ENCODE measurements around the gene RALBP1.
A peak's percentile ranks its signal among the peaks of the same experiment; 100 is the strongest.
"Not testable (repeated sequence)": the region's sequence is repeated elsewhere in the genome, so short reads cannot be mapped to it uniquely, and the experiment has no call there.

RALBP1 gene

DNA sequence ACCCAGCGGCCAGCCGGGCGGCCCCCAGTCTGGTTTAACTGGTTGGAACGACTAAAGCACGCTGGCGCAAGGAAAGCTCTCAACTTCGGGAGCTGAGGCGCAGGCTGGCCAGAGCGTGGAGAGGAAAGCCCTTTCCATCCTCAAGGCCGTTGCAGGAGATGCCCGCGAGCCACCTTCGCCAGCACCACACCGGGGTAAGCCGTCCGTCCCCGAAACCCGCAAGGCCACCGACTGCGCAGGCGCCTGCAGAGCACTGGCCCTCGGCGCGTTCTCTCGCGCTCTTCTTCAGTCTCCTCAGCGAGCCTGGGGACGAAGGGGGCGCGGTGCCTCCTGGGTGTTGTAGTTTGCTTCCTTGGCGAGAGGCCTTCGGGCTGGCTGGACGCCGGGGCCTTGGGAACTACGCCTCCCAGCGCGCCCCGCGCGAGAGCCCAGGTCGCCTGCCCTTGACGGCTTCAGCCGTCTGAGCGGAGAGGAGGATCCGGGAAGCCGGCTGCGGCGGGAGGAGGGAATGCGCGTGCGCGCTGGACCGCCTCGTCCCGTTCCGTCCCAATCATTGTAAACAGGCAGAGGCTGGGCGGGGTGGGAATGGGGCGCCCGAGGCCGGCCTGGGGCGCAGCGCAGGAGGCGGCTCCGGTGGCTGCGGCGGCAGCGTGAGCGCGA, at the start of gene RALBP1:
RALBP1 (plus strand) TSS at position 531 of the 660 bp plus-strand sequence. CDS start 37,533 bp downstream, outside the sequence.
- DNase-seq (ENCODE audit: low read depth in 3 of 3), result peak; percentile 94 to 97 (median 95)

DNA sequence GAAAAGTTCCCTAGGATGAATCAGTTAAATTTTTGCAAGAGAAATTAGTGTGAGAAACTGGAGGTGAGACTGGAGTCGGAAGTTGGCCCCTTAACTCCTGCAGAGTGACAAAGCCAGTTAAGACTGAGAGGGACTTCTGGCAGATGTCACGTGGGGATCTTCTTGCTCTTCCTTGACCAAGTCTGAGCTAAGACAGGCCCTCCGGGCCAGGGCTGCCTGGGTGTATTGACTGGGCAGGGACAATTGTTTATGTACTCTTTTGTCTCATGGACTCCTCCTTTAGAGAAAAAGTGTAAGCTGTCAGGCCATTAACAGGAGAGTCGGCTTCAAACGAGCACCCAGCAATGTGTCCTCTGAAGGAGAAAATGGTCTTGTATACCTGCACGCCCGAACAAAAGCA, 48.6 kb upstream of the RALBP1 start:
- no peak for DNase-seq (ENCODE audit: low read depth in 3 of 3)

DNA sequence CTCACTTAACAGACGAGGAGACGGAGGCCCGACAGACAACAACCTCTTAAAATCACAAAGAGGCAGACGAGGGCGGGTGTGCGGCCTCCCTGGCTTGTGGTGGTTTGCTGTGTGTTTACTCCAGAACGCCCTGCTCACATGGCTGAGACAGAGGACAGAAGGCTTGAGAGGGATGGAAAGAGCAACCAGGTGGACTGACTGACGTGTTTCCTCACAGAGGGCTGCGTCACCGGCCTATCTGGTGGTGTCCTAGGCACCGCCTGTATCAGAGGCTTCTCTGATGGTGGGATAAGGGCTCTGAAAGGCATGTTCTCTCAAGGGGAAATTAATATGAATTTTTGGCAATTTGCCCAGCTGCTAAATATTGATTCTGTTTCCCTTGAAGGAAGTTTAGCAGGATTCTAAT, 47.0 kb upstream of the RALBP1 start:
- no peak for DNase-seq (ENCODE audit: low read depth in 3 of 3)

DNA sequence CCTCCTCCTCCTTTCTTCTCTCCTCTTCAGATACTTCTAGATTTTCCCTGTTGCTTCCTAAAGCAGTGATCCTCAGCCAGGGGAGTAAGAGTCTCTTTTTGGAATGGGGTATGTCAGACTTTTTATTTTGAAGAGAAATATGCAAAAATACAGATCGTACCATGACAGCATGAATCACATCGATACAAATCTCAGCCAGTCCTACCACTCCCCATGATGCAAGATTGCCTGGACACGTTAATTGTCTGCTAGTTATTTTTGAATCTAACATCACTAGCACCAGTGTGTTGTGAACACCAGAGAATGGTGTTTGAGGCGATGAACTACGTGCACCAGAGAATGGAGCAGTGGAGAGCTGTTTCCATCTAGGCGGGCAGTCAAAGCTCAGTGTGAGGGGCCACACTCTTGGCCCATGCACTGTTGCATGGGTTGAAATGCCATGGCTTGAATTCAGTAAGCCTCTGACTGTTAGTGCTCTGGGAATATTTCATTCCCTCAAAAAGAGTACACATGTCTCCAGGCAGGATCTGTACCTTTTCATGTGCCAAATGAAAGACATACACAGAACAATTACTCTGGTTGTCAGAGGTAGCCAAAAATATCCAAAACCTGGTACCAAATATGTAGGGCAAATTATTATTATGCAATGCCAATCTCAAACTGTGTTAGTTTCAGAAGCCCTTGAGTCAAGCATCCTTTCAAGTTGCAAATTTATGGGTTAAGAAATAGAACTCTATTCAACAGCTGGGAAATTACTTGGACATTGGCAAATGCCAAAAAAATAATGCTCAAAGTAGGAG, 46.3 kb upstream of the RALBP1 start:
- no peak for DNase-seq (ENCODE audit: low read depth in 3 of 3)

DNA sequence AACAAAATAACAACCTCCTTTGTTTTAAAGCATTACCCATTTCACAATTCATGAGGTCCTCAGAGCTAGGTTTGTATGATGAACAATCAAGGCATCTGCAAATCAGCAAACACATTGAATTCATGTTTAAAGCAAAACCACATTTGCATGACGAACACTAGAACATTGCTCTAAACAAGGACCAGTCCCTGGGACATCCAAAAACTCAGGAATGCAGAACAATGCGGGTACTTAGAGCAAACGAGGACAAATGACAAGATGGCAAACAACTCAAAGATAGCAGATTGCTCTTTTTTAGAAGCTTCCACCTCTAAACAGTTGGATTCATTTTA, 45.7 kb upstream of the RALBP1 start:
- DNase-seq (ENCODE audit: low read depth in 3 of 3), result no peak

DNA sequence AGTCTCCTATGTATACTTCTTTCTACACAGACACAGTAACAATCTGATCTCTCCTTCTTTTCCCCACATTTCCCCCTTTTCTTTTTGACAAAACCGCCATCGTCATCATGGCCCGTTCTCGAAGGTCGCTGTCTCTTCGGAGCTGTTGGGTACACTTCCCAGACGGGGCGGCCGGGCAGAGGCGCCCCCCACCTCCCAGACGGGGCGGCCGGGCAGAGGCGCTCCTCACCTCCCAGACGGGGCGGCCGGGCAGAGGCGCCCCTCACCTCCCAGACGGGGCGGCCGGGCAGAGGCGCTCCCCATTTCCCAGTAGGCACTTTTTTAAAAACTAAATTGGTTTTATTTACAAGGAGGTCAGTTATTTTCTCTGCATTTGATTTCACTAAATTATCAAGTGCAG, 45.0 kb upstream of the RALBP1 start:
- not testable (repeated sequence) for DNase-seq (ENCODE audit: low read depth in 3 of 3)

DNA sequence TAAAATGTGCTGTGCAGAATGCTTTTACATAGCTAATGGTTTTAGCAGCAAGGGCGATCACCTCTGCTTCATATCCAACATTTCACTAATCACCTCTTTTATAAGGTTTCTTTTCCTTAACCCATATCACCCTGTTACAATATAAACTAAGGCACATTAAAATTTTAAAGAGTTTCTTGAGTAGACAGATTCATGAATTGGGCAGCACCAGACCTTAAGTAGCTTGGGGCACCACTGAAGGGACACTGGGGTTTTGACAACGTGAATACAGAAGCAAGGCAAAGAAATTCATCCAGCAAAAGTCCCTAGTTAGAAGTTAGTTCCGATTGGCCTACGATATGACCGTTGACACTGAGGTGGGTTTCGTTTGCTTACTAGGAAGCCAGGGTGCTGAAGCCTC, 44.0 kb upstream of the RALBP1 start:
- no peak for DNase-seq (ENCODE audit: low read depth in 3 of 3)

DNA sequence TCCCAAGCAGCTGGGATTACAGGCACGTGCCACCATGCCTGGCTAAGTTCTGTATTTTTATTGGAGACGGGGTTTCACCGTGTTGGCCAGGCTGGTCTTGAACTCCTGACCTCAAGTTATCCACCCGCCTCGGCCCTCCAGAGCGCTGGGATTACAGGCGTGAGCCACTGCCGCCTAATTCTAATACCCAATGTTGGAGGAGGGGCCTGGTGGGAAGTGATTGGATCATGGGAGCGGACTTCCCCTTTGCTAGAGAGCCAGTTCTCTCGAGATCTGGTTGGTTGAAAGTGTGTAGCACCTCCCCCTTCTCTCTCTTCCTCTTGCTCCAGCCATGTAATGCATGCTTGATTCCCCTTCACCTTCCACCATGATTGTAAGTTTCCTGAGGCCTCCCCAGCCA, 42.2 kb upstream of the RALBP1 start:
- DNase-seq (ENCODE audit: low read depth in 3 of 3), result not testable (repeated sequence)

DNA sequence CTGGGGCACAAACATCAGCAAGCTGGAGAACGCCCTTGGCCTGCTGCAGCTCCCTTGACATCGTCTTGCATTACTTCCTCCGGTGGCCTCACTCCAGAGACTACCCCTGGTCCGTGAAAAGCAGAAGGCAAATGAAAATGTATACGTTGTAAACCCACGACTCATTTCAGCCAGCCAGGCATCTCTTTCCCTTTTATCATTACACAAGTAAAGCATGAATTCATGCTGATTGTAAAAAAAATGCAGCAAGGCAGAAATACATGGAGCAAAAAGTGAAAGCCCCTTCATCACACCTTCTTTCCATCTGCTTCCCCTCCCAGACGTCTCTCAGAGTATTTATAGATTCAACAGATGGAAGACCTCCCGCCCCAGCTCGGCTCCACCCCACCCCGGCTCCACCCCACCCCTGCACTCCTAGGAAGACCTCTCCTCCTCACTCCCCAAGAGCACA, 41.6 kb upstream of the RALBP1 start:
- DNase-seq (ENCODE audit: low read depth in 3 of 3), result no peak

DNA sequence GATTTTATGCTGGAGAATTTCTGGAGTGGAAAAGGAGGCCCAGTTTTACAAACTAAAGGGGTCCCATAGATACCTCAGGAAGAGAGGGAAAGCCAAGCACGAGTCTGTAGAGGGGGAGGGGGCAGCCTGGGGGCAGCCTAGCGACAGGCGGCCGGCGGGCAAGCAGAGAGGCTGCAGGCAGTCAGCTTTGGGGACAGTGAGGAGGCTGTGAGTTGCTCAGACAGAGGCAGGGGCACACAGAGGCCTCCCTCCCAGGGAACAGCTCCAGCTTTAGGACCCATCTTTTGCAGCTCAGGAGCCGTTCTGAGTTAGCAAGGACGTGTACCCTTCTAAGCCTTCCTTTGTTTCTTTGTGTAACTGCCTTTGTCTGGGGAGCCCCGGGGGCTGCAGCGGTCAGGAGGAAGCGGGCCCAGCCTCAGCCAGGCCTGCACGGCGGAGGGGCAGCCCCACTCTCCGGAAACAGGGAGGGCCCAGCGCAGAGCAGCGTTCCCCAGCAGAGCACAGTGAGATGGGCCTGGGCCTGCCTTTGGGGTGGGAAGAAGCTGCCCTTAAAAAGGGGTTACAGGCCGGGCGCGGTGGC, 41.1 kb upstream of the RALBP1 start:
- DNase-seq (ENCODE audit: low read depth in 3 of 3), result no peak

DNA sequence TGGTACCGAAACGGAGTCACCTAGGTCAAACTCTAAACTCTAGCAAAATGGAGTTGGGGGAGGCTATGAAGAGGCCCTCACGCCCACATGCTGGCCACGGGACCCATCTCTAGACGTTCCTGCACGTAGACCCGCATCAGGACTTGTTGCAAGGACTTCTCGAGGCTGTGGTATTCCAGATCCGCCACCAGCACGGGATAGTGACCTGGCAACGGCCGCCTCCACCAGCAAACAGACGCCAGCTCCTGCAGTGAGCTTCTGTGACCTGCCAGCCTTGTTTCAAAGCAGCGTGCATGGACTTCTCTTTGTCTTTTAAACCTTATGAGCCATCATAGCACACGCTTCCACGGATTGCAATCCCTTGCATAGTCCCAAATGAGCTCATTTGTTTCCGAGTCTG, 40.3 kb upstream of the RALBP1 start:
- no peak for DNase-seq (ENCODE audit: low read depth in 3 of 3)

DNA sequence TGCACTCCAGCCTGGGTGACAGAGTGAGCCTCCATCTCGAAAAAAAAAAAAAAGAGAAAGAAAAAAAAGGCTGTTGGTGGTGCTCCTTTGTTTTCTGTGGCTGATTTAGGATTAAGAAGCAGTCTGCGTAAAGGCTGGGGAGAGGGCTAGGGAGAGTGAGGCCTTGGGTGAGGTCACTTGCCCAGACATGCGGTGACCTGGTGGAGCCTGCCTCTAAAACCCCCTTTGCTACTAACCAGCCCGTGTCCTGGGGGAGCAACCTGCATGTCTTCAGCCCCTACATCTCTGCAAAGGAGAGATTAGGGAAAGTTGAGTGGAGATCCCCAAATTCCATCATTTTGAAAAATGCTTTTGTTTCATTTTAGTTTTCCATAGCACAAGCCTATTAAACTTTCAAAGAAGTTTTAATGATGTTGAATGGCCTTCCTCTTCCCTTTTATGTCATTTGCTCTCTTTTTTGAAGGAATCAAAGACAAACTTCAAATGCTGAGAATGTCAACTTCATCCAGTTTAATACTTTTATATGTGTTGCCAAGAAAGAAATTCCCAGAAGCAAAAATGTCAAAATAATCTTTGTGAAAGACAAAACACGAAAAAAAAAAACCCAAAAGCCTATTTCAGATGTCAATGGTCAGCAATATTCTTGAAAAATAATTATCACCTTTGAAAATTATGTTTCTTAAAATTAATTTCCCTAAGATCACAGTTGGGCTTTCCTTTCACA, 38.9 kb upstream of the RALBP1 start:
- no peak for DNase-seq (ENCODE audit: low read depth in 3 of 3)

DNA sequence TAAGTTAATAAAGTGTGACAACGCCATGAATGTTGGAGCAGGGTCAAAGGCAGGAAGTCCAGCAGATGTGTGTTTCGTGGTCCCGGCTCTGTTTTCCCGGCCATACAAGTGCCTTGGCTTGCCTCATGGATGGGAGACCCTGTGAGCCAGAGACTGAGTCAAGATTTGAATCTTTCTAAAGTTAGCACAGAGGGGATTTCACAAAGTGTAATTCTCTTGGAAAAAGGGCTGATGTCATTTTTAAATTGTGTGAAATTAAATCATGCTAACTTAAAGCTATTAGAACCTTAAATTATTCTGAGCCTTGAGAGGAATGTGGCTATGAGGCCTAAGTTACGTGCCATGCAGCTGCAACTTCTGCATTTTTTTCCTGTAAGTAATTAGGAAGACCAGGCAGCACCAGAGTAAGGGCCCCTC, 38.3 kb upstream of the RALBP1 start:
- no peak for DNase-seq (ENCODE audit: low read depth in 3 of 3)

DNA sequence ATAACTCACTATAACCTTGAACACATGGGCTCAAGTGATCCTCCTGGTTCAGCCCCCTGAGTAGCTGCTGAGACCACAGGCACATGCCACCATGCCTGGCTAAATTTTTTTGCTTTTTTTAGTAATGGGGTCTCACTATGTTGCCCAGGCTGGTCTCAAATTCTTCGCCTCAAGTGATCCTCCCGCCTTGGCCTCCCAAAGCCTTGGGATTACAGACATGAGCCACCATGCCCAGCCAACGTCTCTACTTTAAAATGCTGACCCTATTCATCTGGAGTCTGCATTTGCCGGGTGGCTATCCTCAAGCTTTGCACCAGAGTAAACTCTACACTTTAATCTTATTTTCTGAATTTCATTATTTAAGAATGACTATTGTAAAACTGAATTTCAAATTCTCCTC, 37.6 kb upstream of the RALBP1 start:
- no peak for DNase-seq (ENCODE audit: low read depth in 3 of 3)

DNA sequence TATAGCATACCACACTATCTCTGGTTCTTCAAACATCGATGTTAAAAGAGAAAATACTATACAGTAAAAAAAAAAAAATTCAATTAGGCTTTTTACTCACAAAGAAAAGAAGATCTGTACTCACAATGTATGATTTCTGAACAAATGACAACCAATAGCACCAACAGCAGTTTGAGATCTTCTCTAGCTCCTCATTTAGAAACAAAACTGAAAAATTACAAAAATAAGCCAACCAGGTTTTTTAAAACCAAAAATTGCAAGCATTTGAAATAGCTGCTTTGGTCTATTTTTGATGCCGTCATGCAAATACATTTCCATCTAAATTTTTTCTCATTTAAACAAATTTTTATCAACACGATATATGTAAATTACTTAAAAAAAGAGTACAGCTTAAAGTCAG, 34.3 kb upstream of the RALBP1 start:
- DNase-seq (ENCODE audit: low read depth in 3 of 3), result no peak

DNA sequence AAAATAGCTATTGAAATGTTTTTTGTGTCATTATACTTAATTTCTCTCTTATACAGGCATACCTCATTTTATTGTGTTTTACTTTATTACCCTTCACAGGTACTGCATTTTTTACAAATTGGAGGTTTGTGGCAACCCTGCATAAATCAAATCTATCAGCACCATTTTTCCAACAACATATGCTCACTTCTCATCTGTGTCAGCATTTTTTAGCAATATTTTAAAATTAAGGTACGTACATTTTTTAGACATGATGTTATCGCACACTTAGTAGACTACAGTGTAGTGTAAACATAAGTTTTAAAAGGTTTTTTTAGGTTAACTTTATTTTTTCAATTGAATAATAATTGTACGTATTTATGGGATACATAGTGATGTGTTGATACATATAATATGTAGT, 30.8 kb upstream of the RALBP1 start:
- no peak for DNase-seq (ENCODE audit: low read depth in 3 of 3)

DNA sequence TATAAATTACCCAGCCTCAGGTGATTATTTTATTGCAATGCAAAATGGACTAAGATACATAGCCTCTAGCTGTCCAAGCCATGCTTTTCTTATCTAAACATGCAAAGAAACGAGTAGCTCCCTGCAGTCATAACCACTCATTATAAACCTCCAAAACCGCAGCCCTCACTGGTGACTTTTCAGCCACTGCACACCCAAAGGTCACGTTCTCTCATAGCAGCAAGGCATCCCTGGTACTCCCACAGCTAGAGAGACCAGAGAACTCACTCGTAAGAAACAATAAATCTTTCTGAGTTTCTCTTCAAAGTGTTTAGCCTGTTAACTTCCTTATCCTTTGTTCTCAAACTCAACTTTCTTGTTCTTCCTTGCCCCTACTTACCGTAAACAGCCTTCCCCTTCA, 28.5 kb upstream of the RALBP1 start:
- no peak for DNase-seq (ENCODE audit: low read depth in 3 of 3)

DNA sequence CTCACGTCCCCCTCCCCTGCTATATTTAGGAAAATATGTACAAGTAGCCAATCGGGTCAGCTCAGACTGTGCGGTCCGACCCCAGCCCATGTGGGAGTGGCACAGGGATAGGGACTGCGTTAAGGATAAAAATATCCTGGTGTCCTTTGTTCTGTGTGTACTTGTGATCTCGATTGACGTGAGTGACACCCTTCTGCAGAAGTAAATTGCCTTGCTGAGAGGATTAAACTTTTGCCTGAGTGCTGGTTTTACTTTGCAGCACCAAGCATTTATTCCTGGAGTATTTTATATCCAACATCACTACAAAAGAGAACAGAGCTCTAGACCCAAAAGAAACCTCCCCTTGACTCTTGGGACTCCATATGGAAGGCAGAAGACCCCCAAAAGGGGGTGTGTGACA, 28.0 kb upstream of the RALBP1 start:
- DNase-seq (ENCODE audit: low read depth in 3 of 3), result no peak

DNA sequence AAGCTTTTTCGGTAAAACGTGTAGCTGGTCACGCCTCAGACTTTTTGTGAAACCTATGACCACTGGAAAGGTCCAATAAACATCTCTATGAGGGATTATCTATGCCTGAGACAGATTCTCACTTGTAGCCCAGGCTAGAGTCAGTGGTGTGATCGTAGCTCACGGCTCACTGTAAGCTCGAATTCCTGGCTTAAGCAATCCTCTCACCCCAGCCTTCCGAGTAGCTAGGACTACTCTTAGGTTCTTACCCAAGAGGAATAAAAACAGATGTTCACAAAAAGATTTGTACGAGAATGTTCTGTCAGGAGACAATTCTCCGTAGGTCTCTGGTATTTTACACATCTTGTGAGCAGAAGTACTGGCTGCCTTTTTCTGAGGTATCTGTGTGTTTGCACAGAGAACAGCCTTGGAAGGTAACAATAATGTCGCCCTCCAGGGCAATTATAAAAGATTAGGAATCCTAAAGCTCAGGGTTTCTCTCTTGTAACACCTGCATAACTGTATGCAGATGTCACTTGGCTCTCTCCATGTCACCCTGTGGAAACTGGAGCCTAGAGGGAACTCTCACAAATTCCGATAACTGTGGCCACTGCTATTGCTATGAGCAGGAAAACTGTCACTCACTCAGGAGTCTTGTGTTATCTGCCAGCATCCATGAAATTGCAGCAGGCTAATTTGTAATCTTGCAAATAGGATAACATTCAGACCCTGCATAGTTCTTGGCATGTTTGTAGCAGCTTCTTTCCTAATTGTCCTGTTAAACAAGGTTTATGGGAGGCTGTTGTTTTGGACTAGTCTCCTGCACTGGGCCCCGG, 25.5 kb upstream of the RALBP1 start:
- DNase-seq (ENCODE audit: low read depth in 3 of 3), result no peak

DNA sequence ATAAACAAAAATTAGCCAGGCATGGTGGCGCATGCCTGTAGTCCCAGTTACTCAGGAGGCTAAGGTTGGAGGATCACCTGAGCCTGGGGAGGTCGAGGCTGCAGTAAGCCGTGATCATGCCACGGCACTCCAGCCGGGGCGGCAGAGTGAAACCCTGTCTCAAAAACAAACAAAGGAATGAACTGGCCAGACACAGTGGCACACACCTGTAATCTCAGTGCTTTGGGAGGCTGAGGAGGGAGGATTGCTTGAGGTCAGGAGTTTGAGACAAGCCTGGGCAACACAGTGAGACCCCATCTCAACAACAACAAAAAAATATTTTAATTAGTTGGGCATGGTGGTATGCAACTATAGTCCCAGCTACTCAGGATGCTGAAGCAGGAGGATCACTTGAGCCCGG, 24.4 kb upstream of the RALBP1 start:
- not testable (repeated sequence) for DNase-seq (ENCODE audit: low read depth in 3 of 3)

DNA sequence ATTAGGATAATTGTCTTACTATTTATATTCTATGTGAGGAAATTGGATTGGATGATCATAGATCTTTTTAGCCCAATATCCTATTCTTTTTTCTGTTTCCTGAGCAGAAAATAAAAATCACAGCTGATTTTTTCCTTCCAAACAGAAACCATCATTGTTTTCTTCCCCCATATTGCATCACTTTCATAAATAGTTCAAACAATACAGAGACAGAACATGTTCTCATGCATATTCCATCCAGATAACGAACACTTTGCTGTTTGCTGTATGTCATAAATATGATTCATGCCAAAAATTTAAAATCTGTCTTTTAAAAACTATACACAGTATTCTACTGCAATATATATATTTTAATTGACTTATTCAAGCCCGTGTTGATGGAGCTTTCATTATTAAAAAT, 22.0 kb upstream of the RALBP1 start:
- DNase-seq (ENCODE audit: low read depth in 3 of 3), result no peak
